SK-N-SH (cell line): ENCODE results near the gene TRMT10A. TPM values are rescaled to one million over a fixed set of nuclear protein-coding genes. Genes with fewer than 3 reads are reported as not detected.
A peak's percentile ranks its signal among the peaks of the same experiment; 100 is the strongest.

Source experiments
- CTCF ChIA-PET: fragments of 300-600, 350-600 bp; formaldehyde crosslinking; extraction: SDS; loops from one replicate; lab custom pipeline; 2021; lab: Yijun Ruan, JAX
- POLR2A ChIA-PET: fragments of 350-600 bp; sonication (Branson Sonifier 250); formaldehyde crosslinking; extraction: SDS; loops from one replicate; lab custom pipeline; 2020; ENCODE audit warnings: antibody characterized with exemption, inconsistent platforms; lab: Yijun Ruan, JAX
- DNase-seq: peaks from one replicate; pipeline ENCODE4 v3.0.0; 2012
- H2AFZ ChIP-seq: fragments of 200-600 bp; sonication (generic); 2 replicates; pipeline ENCODE4 v1.8.1; 2016; ENCODE audit warnings: antibody characterized with exemption, mild to moderate bottlenecking, low read depth
- H3F3A ChIP-seq: fragments of 200-600 bp; sonication (generic); replicated peaks from 2 replicates; pipeline ENCODE3; 2016; ENCODE audit warnings: antibody characterized with exemption, mild to moderate bottlenecking; ENCODE audit not compliant: insufficient read depth
- H3K27ac ChIP-seq, 2 experiments: fragments of 200-500 bp in 1 of 2; fragments of 200-600 bp in 1 of 2; sonication (Bioruptor generic) in 1 of 2; sonication (generic), shearing (Covaris generic) in 1 of 2; 2 replicates each; pipeline versions ENCODE4 v1.5.1 to v1.6.1; 2014 to 2016; ENCODE audit warnings: low read depth in 2 of 2, inconsistent platforms in 1 of 2, low read length in 1 of 2, mild to moderate bottlenecking in 1 of 2, mixed read lengths in 1 of 2
- H3K27me3 ChIP-seq: fragments of 200-600 bp; sonication (generic), shearing (Covaris generic); 2 replicates; pipeline ENCODE4 v1.6.1; 2016; ENCODE audit warnings: mixed run types; ENCODE audit not compliant: insufficient read depth
- H3K36me3 ChIP-seq, 2 experiments: fragments of 200-500 bp in 1 of 2; fragments of 200-600 bp in 1 of 2; sonication (Bioruptor generic) in 1 of 2; sonication (generic) in 1 of 2; replicated peaks in 1 of 2; 2 replicates each; pipeline versions ENCODE3 to v1.5.1; 2014 to 2016; ENCODE audit warnings: low read length in 1 of 2, mild to moderate bottlenecking in 1 of 2; ENCODE audit not compliant: insufficient read depth in 2 of 2, control insufficient read depth in 1 of 2
- H3K4me1 ChIP-seq, 2 experiments: fragments of 200-500 bp in 1 of 2; fragments of 200-600 bp in 1 of 2; sonication (Bioruptor generic) in 1 of 2; sonication (generic), shearing (Covaris generic) in 1 of 2; 2 replicates each; pipeline versions ENCODE4 v1.5.1 to v1.6.1; 2014 to 2016; ENCODE audit warnings: low read depth in 1 of 2, low read length in 1 of 2, mixed run types in 1 of 2; ENCODE audit not compliant: insufficient read depth in 2 of 2, control insufficient read depth in 1 of 2
- H3K4me2 ChIP-seq: fragments of 200-600 bp; sonication (generic), shearing (Covaris generic); 2 replicates; pipeline ENCODE4 v1.6.1; 2017; ENCODE audit warnings: mixed run types
- H3K4me3 ChIP-seq, 2 experiments: fragments of 200-500 bp in 1 of 2; fragments of 200-600 bp in 1 of 2; sonication (Bioruptor generic) in 1 of 2; sonication (generic), shearing (Covaris generic) in 1 of 2; 2 replicates each; pipeline versions ENCODE4 v1.5.1 to v1.8.1; 2014 to 2016; ENCODE audit warnings: low read depth in 2 of 2, inconsistent platforms in 1 of 2, low read length in 1 of 2, mild to moderate bottlenecking in 1 of 2, mixed read lengths in 1 of 2, moderate library complexity in 1 of 2
- H3K79me2 ChIP-seq: fragments of 200-600 bp; sonication (generic); 2 replicates; pipeline ENCODE4 v1.8.1; 2017; ENCODE audit warnings: mild to moderate bottlenecking; ENCODE audit not compliant: insufficient read depth
- H3K9ac ChIP-seq: fragments of 200-600 bp; sonication (generic); 2 replicates; pipeline ENCODE4 v1.6.1; 2017; ENCODE audit warnings: mixed run types
- H3K9me2 ChIP-seq: fragments of 200-600 bp; sonication (generic); 2 replicates; pipeline ENCODE4 v1.6.1; 2017; ENCODE audit warnings: mixed run types
- H3K9me3 ChIP-seq: fragments of 200-600 bp; sonication (generic); 2 replicates; pipeline ENCODE4 v1.6.1; 2017; ENCODE audit warnings: mixed run types, mild to moderate bottlenecking, moderate library complexity
- H4K20me1 ChIP-seq: fragments of 200-600 bp; sonication (generic); 2 replicates; pipeline ENCODE4 v1.6.1; 2017; ENCODE audit warnings: mild to moderate bottlenecking, mixed run types; ENCODE audit not compliant: insufficient read depth
- CHD2 ChIP-seq: fragments of 150-350 bp; IDR thresholded peaks from 2 replicates; pipeline ENCODE4 v1.6.1; 2018; ENCODE audit warnings: low read length; ENCODE audit not compliant: partially characterized antibody
- ELF1 ChIP-seq: IDR thresholded peaks from 2 replicates; pipeline ENCODE4 v1.4.0; 2012
- EZH2phosphoT487 ChIP-seq: fragments of 200-600 bp; sonication (generic); IDR thresholded peaks from 2 replicates; pipeline ENCODE4 v1.6.1; 2017; ENCODE audit warnings: low read depth, mixed run types, mild to moderate bottlenecking, antibody characterized with exemption, moderate library complexity, borderline replicate concordance
- FOSL2 ChIP-seq: IDR thresholded peaks from 2 replicates; pipeline ENCODE4 v1.4.0; 2012; ENCODE audit warnings: low read depth, mild to moderate bottlenecking, moderate library complexity, borderline replicate concordance
- FOXJ3 ChIP-seq: sonication (generic); formaldehyde crosslinking; IDR thresholded peaks from 2 replicates; pipeline ENCODE4 v1.5.1; 2020; ENCODE audit warnings: mild to moderate bottlenecking, missing genetic modification reagents
- FOXM1 ChIP-seq: IDR thresholded peaks from 2 replicates; pipeline ENCODE4 v1.4.0; 2012; ENCODE audit warnings: low read depth, mild to moderate bottlenecking
- GABPA ChIP-seq: IDR thresholded peaks from 2 replicates; pipeline ENCODE4 v1.4.0; 2012; ENCODE audit warnings: low read depth, mild to moderate bottlenecking
- GATA2 ChIP-seq: sonication (generic); formaldehyde crosslinking; IDR thresholded peaks from 2 replicates; pipeline ENCODE4 v1.5.0; 2020; ENCODE audit warnings: mild to moderate bottlenecking, missing genetic modification reagents
- JUND ChIP-seq: IDR thresholded peaks from 2 replicates; pipeline ENCODE4 v1.4.0; 2012
- MXI1 ChIP-seq: IDR thresholded peaks from 2 replicates; pipeline ENCODE4 v1.6.1; 2012; ENCODE audit warnings: mild to moderate bottlenecking, low read depth, low read length, improper control_type of control experiment
- NFIC ChIP-seq: IDR thresholded peaks from 2 replicates; pipeline ENCODE4 v1.4.0; 2012; ENCODE audit warnings: borderline replicate concordance
- POLR2AphosphoS5 ChIP-seq: IDR thresholded peaks from 2 replicates; pipeline ENCODE4 v1.6.1; 2012; ENCODE audit warnings: low read depth, low read length
- RCOR1 ChIP-seq: fragments of 150-350 bp; IDR thresholded peaks from 2 replicates; pipeline ENCODE4 v1.6.1; 2017; ENCODE audit warnings: antibody characterized with exemption, low read length
- RXRA ChIP-seq: IDR thresholded peaks from 2 replicates; pipeline ENCODE4 v1.4.0; 2012; ENCODE audit warnings: low read depth, mild to moderate bottlenecking, borderline replicate concordance
- SIN3A ChIP-seq: IDR thresholded peaks from 2 replicates; pipeline ENCODE4 v1.6.1; 2012; ENCODE audit warnings: low read depth, mild to moderate bottlenecking, low read length, moderate library complexity, borderline replicate concordance
- TAF1 ChIP-seq: IDR thresholded peaks from 2 replicates; pipeline ENCODE4 v1.6.1; 2012; ENCODE audit warnings: low read depth, mild to moderate bottlenecking, low read length, moderate library complexity, borderline replicate concordance
- TCF12 ChIP-seq: IDR thresholded peaks from 2 replicates; pipeline ENCODE4 v1.4.0; 2012
- USF1 ChIP-seq: IDR thresholded peaks from 2 replicates; pipeline ENCODE4 v1.4.0; 2012; ENCODE audit warnings: low read depth, borderline replicate concordance
- WGBS: methylation state at CpG from one replicate; pipeline ENCODE4 v1.1.6; 2017; ENCODE audit warnings: low lambda C conversion rate; 5-methylcytosine and 5-hydroxymethylcytosine counted together
- polyA plus RNA-seq, 3 experiments: library from polyadenylated mRNA; depleted of rRNA; stranded (reverse); fragments of >200 nt; gene quantifications; 2 replicates each; pipeline ENCODE4 v1.2.3, GENCODE V29; 2012
- TF ChIP-seq, protein P1 (sequence below): fragments of 150-350 bp; IDR thresholded peaks from 2 replicates; pipeline ENCODE4 v1.6.1; 2016; ENCODE audit warnings: mild to moderate bottlenecking, low read depth, low read length
- TF ChIP-seq, protein P2 (sequence below): IDR thresholded peaks from 2 replicates; pipeline ENCODE4 v1.6.1; 2012; ENCODE audit warnings: mild to moderate bottlenecking, low read depth, low read length, moderate library complexity
- TF ChIP-seq, protein P3 (sequence below): IDR thresholded peaks from 2 replicates; pipeline ENCODE4; 2012
- TF ChIP-seq, protein P4 (sequence below): fragments of 150-350 bp; IDR thresholded peaks from 2 replicates; pipeline ENCODE4 v1.6.1; 2017; ENCODE audit warnings: antibody characterized with exemption, low read length, low read depth, borderline replicate concordance

TRMT10A gene
- polyA plus RNA-seq (2012; rRNA removed) = 2.4 and 3.0 TPM in 2 replicates
- 3.7 and 5.3 TPM in 2 replicates for polyA plus RNA-seq (2012; cell fraction: cytosol; rRNA removed)
- polyA plus RNA-seq (2012; cell fraction: nucleus; rRNA removed) = 0.97 and 2.7 TPM in 2 replicates

DNA sequence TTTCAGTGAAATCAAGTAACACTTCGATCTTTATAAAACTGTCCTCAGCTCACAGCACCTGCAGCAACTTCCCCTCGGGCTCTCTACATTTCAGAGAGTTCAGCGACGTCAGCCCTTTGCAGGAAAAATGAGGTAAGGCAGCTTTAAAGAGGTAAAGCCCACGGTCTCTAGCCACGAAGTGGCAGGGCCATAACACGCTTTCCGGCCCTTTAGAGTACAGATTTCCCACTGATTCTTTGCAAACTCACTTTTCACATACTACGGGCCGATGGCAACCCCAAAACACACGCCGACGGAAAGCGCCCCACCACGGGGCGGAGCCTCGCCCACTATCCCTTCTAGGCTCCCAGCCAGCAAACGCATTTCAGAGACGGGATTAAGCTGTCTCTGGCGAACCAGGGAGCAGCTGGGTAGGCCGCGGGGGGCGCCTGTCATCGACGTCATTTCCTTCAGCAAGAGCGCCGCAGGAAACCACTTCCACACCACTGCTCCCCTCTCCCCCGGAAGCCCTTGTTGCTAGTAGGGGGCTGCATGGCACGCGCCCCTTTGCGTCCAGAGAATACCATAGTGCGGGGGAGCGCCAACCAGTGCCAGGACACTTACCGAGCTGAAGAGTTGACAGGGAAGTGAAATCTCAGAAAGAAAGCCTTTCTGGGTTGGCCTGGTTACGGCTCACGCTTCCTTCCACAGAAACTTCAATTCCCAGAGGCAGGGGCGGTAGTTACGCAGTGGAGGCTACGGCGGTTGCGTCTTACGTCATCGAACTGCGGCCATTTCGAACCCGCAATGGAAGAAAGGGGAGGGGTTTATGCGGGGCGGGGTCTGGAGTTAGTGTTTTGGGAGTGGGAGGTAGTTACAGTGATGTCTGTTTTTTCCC is at the start of gene TRMT10A:
TSS of gene TRMT10A (minus strand) at position 730 of the 877 bp plus-strand sequence. CDS start 4,701 bp downstream, outside the sequence.
- peak; percentile 87 for DNase-seq
- Histone ChIP-seq H3K4me2 (peak within 1 kb of the TSS; percentile 76), H3K27ac (peak within 1 kb of the TSS; percentile 94 to 99), H2AFZ (peak within 1 kb of the TSS; percentile 96), H3K36me3 (no peaks in the 10 kb centered on the region), H3K79me2 (no peaks in the 10 kb centered on the region), H4K20me1 (no peaks in the 10 kb centered on the region), H3K4me3 (peak within 1 kb of the TSS; percentile 83 to 90), H3K9ac (peak within 1 kb of the TSS; percentile 86), H3K27me3 (no peaks in the 10 kb centered on the region), H3F3A (peaks cover 5% of the 10 kb centered on the region), H3K4me1 (no peaks in the 10 kb centered on the region; a peak in 1 of 4 replicates), H3K9me3 (no peaks in the 10 kb centered on the region), H3K9me2 (no peaks in the 10 kb centered on the region)
- 2% methylated on average over 41 of the region's 48 CpGs for WGBS
- ChIA-PET CTCF (interaction anchor here (1.0 to 2.1 kb wide), 6 partner anchors 33 to 385 kb away, joined by 3 to 9 read pairs (median 4); partner anchors contain the start of gene DNAJB14), POLR2A (interaction anchor here (0.6 to 1.4 kb wide), 4 partner anchors 9 to 475 kb away, joined by 3 to 9 read pairs (median 4); partner anchors contain the start of genes ADH5 and LAMTOR3)
- TF ChIP-seq EZH2phosphoT487 (no peak), RCOR1 (peak; percentile 11; the same call in 1 of the 2 replicates), CHD2 (peak; percentile 57), RXRA (no peak), FOSL2 (no peak), GABPA (peak; percentile 91), FOXM1 (no peak), ELF1 (peak; percentile 77), MXI1 (peak; percentile 89), USF1 (no peak), TCF12 (peak; percentile 8; the same call in 1 of the 2 replicates), SIN3A (peak; percentile 64; the same call in 1 of the 2 replicates), NFIC (peak; percentile 80), GATA2 (CRISPR knock-in tag) (no peak), TAF1 (peak; percentile 25; the same call in 1 of the 2 replicates), POLR2AphosphoS5 (peak; percentile 87), JUND (no peak), FOXJ3 (CRISPR knock-in tag) (no peak)
- TF ChIP-seq, protein P1, sequence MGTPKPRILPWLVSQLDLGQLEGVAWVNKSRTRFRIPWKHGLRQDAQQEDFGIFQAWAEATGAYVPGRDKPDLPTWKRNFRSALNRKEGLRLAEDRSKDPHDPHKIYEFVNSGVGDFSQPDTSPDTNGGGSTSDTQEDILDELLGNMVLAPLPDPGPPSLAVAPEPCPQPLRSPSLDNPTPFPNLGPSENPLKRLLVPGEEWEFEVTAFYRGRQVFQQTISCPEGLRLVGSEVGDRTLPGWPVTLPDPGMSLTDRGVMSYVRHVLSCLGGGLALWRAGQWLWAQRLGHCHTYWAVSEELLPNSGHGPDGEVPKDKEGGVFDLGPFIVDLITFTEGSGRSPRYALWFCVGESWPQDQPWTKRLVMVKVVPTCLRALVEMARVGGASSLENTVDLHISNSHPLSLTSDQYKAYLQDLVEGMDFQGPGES = no peak
- TF ChIP-seq, protein P2, sequence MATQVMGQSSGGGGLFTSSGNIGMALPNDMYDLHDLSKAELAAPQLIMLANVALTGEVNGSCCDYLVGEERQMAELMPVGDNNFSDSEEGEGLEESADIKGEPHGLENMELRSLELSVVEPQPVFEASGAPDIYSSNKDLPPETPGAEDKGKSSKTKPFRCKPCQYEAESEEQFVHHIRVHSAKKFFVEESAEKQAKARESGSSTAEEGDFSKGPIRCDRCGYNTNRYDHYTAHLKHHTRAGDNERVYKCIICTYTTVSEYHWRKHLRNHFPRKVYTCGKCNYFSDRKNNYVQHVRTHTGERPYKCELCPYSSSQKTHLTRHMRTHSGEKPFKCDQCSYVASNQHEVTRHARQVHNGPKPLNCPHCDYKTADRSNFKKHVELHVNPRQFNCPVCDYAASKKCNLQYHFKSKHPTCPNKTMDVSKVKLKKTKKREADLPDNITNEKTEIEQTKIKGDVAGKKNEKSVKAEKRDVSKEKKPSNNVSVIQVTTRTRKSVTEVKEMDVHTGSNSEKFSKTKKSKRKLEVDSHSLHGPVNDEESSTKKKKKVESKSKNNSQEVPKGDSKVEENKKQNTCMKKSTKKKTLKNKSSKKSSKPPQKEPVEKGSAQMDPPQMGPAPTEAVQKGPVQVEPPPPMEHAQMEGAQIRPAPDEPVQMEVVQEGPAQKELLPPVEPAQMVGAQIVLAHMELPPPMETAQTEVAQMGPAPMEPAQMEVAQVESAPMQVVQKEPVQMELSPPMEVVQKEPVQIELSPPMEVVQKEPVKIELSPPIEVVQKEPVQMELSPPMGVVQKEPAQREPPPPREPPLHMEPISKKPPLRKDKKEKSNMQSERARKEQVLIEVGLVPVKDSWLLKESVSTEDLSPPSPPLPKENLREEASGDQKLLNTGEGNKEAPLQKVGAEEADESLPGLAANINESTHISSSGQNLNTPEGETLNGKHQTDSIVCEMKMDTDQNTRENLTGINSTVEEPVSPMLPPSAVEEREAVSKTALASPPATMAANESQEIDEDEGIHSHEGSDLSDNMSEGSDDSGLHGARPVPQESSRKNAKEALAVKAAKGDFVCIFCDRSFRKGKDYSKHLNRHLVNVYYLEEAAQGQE = no peak
- TF ChIP-seq, protein P3, sequence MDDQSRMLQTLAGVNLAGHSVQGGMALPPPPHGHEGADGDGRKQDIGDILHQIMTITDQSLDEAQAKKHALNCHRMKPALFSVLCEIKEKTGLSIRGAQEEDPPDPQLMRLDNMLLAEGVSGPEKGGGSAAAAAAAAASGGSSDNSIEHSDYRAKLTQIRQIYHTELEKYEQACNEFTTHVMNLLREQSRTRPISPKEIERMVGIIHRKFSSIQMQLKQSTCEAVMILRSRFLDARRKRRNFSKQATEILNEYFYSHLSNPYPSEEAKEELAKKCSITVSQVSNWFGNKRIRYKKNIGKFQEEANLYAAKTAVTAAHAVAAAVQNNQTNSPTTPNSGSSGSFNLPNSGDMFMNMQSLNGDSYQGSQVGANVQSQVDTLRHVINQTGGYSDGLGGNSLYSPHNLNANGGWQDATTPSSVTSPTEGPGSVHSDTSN = peak; percentile 91
- TF ChIP-seq, protein P4, sequence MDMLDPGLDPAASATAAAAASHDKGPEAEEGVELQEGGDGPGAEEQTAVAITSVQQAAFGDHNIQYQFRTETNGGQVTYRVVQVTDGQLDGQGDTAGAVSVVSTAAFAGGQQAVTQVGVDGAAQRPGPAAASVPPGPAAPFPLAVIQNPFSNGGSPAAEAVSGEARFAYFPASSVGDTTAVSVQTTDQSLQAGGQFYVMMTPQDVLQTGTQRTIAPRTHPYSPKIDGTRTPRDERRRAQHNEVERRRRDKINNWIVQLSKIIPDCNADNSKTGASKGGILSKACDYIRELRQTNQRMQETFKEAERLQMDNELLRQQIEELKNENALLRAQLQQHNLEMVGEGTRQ = no peak
